OCI-LY7 (cell line): ENCODE results near the gene TOMM5. TPM values are rescaled to one million over a fixed set of nuclear protein-coding genes. Genes with fewer than 3 reads are reported as not detected.

Experiments used
- BruUV-seq: library from RNA; stranded (reverse); fragments of 400-500 nt; replicated peaks from 2 replicates; lab custom pipeline; 2021; lab: Mats Ljungman, UMichigan
- CTCF ChIA-PET: fragments of 300-600 bp; sonication (Branson Sonifier 250); formaldehyde crosslinking; loops from one replicate; lab custom pipeline; 2022; ENCODE audit warnings: antibody characterized with exemption; ENCODE audit not compliant: unreplicated experiment; lab: Charles Lee
- POLR2A ChIA-PET: fragments of 300-600 bp; sonication (Branson Sonifier 250); formaldehyde crosslinking; loops from one replicate; lab custom pipeline; 2022; ENCODE audit warnings: antibody characterized with exemption; lab: Charles Lee
- DNase-seq: peaks from one replicate; pipeline ENCODE4 v3.0.0-alpha.2; 2015; ENCODE audit warnings: low spot score
- H2AFZ ChIP-seq: fragments of 200-600 bp; sonication (generic), shearing (Covaris generic); 2 replicates; pipeline ENCODE4 v1.6.1; 2014; ENCODE audit warnings: mild to moderate bottlenecking, antibody characterized with exemption, low read length, moderate library complexity
- H3K27ac ChIP-seq: fragments of 200-600 bp; sonication (generic); 2 replicates; pipeline ENCODE4 v1.5.1; 2014; ENCODE audit warnings: mixed run types, low read depth, mild to moderate bottlenecking, moderate library complexity, low read length, inconsistent platforms; ENCODE audit not compliant: poor library complexity, severe bottlenecking
- H3K36me3 ChIP-seq: fragments of 200-600 bp; sonication (generic); 2 replicates; pipeline ENCODE4 v1.6.1; 2014; ENCODE audit warnings: mild to moderate bottlenecking, antibody characterized with exemption, low read length, moderate library complexity, mixed read lengths; ENCODE audit not compliant: insufficient read depth
- H3K4me1 ChIP-seq: fragments of 200-600 bp; sonication (generic); 2 replicates; pipeline ENCODE4 v1.5.1; 2014; ENCODE audit warnings: mild to moderate bottlenecking, low read length; ENCODE audit not compliant: insufficient read depth, poor library complexity, severe bottlenecking
- H3K4me2 ChIP-seq: fragments of 200-600 bp; sonication (generic); 2 replicates; pipeline ENCODE4 v1.6.1; 2014; ENCODE audit warnings: mild to moderate bottlenecking, low read length
- H3K4me3 ChIP-seq: fragments of 200-600 bp; sonication (generic); 2 replicates; pipeline ENCODE4 v1.5.1; 2014; ENCODE audit warnings: mild to moderate bottlenecking, low read depth, low read length; ENCODE audit not compliant: poor library complexity, severe bottlenecking
- H3K79me2 ChIP-seq: fragments of 200-600 bp; sonication (generic); 2 replicates; pipeline ENCODE4 v1.6.1; 2016; ENCODE audit warnings: low read depth, mild to moderate bottlenecking, low read length, moderate library complexity, mixed read lengths; ENCODE audit not compliant: insufficient read depth
- H3K9me2 ChIP-seq: fragments of 200-600 bp; sonication (generic); 2 replicates; pipeline ENCODE4 v1.6.1; 2016; ENCODE audit warnings: mild to moderate bottlenecking, low read length, mixed read lengths; ENCODE audit not compliant: insufficient read depth
- H3K9me3 ChIP-seq: fragments of 200-600 bp; sonication (generic); 2 replicates; pipeline ENCODE4 v1.6.1; 2014; ENCODE audit warnings: mild to moderate bottlenecking, mixed run types, low read length, mixed read lengths
- H4K20me1 ChIP-seq: fragments of 200-600 bp; sonication (generic); 2 replicates; pipeline ENCODE4 v1.6.1; 2014; ENCODE audit warnings: mild to moderate bottlenecking, antibody characterized with exemption, low read length, moderate library complexity, mixed read lengths; ENCODE audit not compliant: insufficient read depth
- CTCF ChIP-seq: fragments of 200-600 bp; sonication (generic); conservative IDR thresholded peaks from 2 replicates; pipeline ENCODE4 v1.5.1; 2014; ENCODE audit warnings: mild to moderate bottlenecking, antibody characterized with exemption, low read length, moderate library complexity, mixed read lengths
- EZH2phosphoT487 ChIP-seq: fragments of 200-600 bp; sonication (generic); IDR thresholded peaks from 2 replicates; pipeline ENCODE4 v1.6.1; 2018; ENCODE audit warnings: low read depth, borderline replicate concordance, mild to moderate bottlenecking, mixed run types, antibody characterized with exemption, low read length, moderate library complexity, mixed read lengths
- intact Hi-C: fragments of 100-400 bp; cut with micrococcal nuclease; formaldehyde crosslinking; loops from one replicate; pipeline ENCODE4 v1.10.0; 2022; ENCODE audit not compliant: unreplicated experiment
- total RNA-seq, 2 experiments: library from RNA; depleted of rRNA in 1 of 2; stranded (reverse); fragments of >200 nt in 1 of 2; shearing (Covaris generic) in 1 of 2; gene quantifications; 2 replicates each; pipeline ENCODE4 v1.2.3, GENCODE V29; 2014 to 2022

Gene TOMM5
- total RNA-seq, 2 experiments from 2014 or later: 132 to 215 TPM

- Histone ChIP-seq H3K36me3 (no peaks in the 10 kb centered on the region), H3K4me1 (no peaks in the 10 kb centered on the region), H3K27ac (no peak overlapping the region), H3K4me3 (no peak overlapping the region), H2AFZ (no peak overlapping the region), H3K9me3 (no peaks in the 10 kb centered on the region), H3K79me2 (no peaks in the 10 kb centered on the region), H3K9me2 (no peaks in the 10 kb centered on the region), H4K20me1 (no peaks in the 10 kb centered on the region), H3K4me2 (no peak overlapping the region)
- no peak for TF ChIP-seq EZH2phosphoT487
- TF ChIP-seq CTCF: no peak
- ChIA-PET POLR2A (interaction anchor here (0.5 to 0.9 kb wide), 3 partner anchors 16 to 53 kb away, joined by 3 to 6 read pairs (median 4); no protein-coding TSS in a partner anchor), CTCF (no interaction called here)
- no TSS peak for BruUV-seq
- intact Hi-C loops: no loop called here
- DNase-seq: no peak
Measured at GRCh38 chr9:37611961-37612360, 19.6 kb upstream of the TOMM5 start.

- Histone ChIP-seq H3K4me1 (no peaks in the 10 kb centered on the region), H3K27ac (no peak overlapping the region), H3K4me3 (no peak overlapping the region), H3K9me3 (no peaks in the 10 kb centered on the region), H3K36me3 (no peaks in the 10 kb centered on the region), H3K79me2 (no peaks in the 10 kb centered on the region), H3K4me2 (no peak overlapping the region), H4K20me1 (no peaks in the 10 kb centered on the region), H2AFZ (no peak overlapping the region), H3K9me2 (no peaks in the 10 kb centered on the region)
- POLR2A ChIA-PET: interaction anchor here (0.9 kb wide), 1 partner anchor 17 kb away, joined by 3 read pairs; no protein-coding TSS in a partner anchor
- no TSS peak for BruUV-seq
- TF ChIP-seq EZH2phosphoT487 (no peak), CTCF (no peak)
- DNase-seq: no peak
- intact Hi-C loops: no loop called here
- CTCF ChIA-PET: no interaction called here
Measured at GRCh38 chr9:37611014-37611413, 18.6 kb upstream of the TOMM5 start.

- no peaks in the 10 kb centered on the region for H3K79me2 ChIP-seq
- no peaks in the 10 kb centered on the region for H3K9me3 ChIP-seq
- CTCF ChIA-PET: no interaction called here
- H3K4me3 ChIP-seq: no peak overlapping the region
- H3K4me2 ChIP-seq: no peak overlapping the region
- no peaks in the 10 kb centered on the region for H3K9me2 ChIP-seq
- no peaks in the 10 kb centered on the region for H3K36me3 ChIP-seq
- no peaks in the 10 kb centered on the region for H3K4me1 ChIP-seq
- H4K20me1 ChIP-seq: no peaks in the 10 kb centered on the region
- H3K27ac ChIP-seq: no peak overlapping the region
- intact Hi-C loops: no loop called here
- POLR2A ChIA-PET: no interaction called here
- H2AFZ ChIP-seq: no peak overlapping the region
- DNase-seq: no peak
- BruUV-seq: no TSS peak
- TF ChIP-seq CTCF: no peak
- TF ChIP-seq EZH2phosphoT487: no peak
Measured at GRCh38 chr9:37609735-37610397, 17.5 kb upstream of the TOMM5 start.
